Aorta (tissue), 5 donors: ENCODE results near the gene CAVIN4. TPM values are rescaled to one million over a fixed set of nuclear protein-coding genes. Genes with fewer than 3 reads are reported as not detected.

Experiments used
- ATAC-seq: fragments of 200-7000 bp; cut with Tn5 transposase; one replicate; pipeline ENCODE4 v1.9.1; 2022; ENCODE audit warnings: moderate library complexity; ENCODE audit not compliant: low FRiP score
- DNase-seq, 2 donors: peaks; one replicate each; pipeline ENCODE4 v3.0.0-alpha.2; 2020
- H3K27ac ChIP-seq, 2 donors: one replicate each; pipeline ENCODE4 v1.5.1; 2013; ENCODE audit warnings: low read length in 2 of 2, mild to moderate bottlenecking in 2 of 2, moderate library complexity in 2 of 2, control low read depth in 1 of 2, inconsistent platforms in 1 of 2, low read depth in 1 of 2
- H3K27me3 ChIP-seq, 2 donors: one replicate each; pipeline ENCODE4 v1.6.1; 2013; ENCODE audit warnings: control low read depth in 1 of 2, low read length in 1 of 2, mild to moderate bottlenecking in 1 of 2, moderate library complexity in 1 of 2; ENCODE audit not compliant: insufficient read depth in 2 of 2, control insufficient read depth in 1 of 2
- H3K36me3 ChIP-seq, 2 donors: one replicate each; pipeline ENCODE4 v1.6.1; 2013; ENCODE audit warnings: control low read depth in 1 of 2, low read length in 1 of 2, mild to moderate bottlenecking in 1 of 2; ENCODE audit not compliant: insufficient read depth in 2 of 2, control insufficient read depth in 1 of 2
- H3K4me1 ChIP-seq, 2 donors: one replicate each; pipeline ENCODE4 v1.6.1; 2013; ENCODE audit warnings: low read length in 2 of 2, control low read depth in 1 of 2, mild to moderate bottlenecking in 1 of 2, moderate library complexity in 1 of 2; ENCODE audit not compliant: insufficient read depth in 2 of 2, control insufficient read depth in 1 of 2
- H3K4me3 ChIP-seq, 2 donors: one replicate each; pipeline ENCODE4 v1.5.1; 2013; ENCODE audit warnings: low read length in 2 of 2, control low read depth in 1 of 2, mild to moderate bottlenecking in 1 of 2
- H3K9me3 ChIP-seq: one replicate; pipeline ENCODE4 v1.6.1; 2013; ENCODE audit warnings: mild to moderate bottlenecking, low read length; ENCODE audit not compliant: control insufficient read depth
- WGBS, 2 donors: extraction: QIAGEN DNeasy Blood & Tissue Kit; methylation state at CpG; one replicate each; pipeline ENCODE4 v1.1.7; 2013; 5-methylcytosine and 5-hydroxymethylcytosine counted together
- intact Hi-C, 2 donors: fragments of 100-400 bp; cut with DNase I; formaldehyde crosslinking; loops; one replicate each; pipeline versions ENCODE4 v1.14.2 to v1.15.0; 2022
- polyA plus RNA-seq, 2 donors: library from polyadenylated mRNA; stranded (reverse); fragments of 200-250 nt; gene quantifications; one replicate each; pipeline ENCODE4 v1.2.3, GENCODE V29; 2013
- total RNA-seq, 2 donors: library from RNA; stranded (reverse); fragmentation: NEBNext Ultra II Directional; extraction: Animal tissue kit (Norgen Biotek cat#: 25700); gene quantifications; one replicate each; pipeline ENCODE4 v1.2.1, GENCODE V29; 2021
- donor health status: healthy with polysubstance abuse.
- donor health status: Bipolar disorder and iron deficiency.
- donor health status: DM: no; HTN: no; CAD: no.
- donor health status: DM: no; HTN: no; CAD: no.
- donor health status: DM: yes; HTN: yes; CAD: no.

The CAVIN4 gene
- total and polyA plus RNA-seq, 4 donors, result 0.41 to 1.3 (median 0.80) TPM

GRCh38 chr9:100619665-100620064, 41.8 kb downstream of the CAVIN4 start:
- Histone ChIP-seq H3K9me3 (no peaks in the 10 kb centered on the region), H3K27ac (no peak overlapping the region), H3K4me3 (no peak overlapping the region), H3K4me1 (no peaks in the 10 kb centered on the region), H3K27me3 (no peaks in the 10 kb centered on the region), H3K36me3 (no peaks in the 10 kb centered on the region)
- ATAC-seq (no peak), DNase-seq (no peak)
- 65 to 70% methylated on average over 5 of the region's 5 CpGs for WGBS, 2 donors
- intact Hi-C loops, result no loop called here

GRCh38 chr9:100623969-100624368, 46.1 kb downstream of the CAVIN4 start:
- H3K9me3 ChIP-seq, result no peaks in the 10 kb centered on the region
- intact Hi-C loops, result no loop called here
- no peak overlapping the region for H3K27ac ChIP-seq
- no peak overlapping the region for H3K4me3 ChIP-seq
- H3K36me3 ChIP-seq, result no peaks in the 10 kb centered on the region
- H3K27me3 ChIP-seq, result no peaks in the 10 kb centered on the region
- DNase-seq, result no peak
- 66 to 70% methylated on average over 1 of the region's 1 CpG for WGBS, 2 donors
- ATAC-seq, result no peak
- no peaks in the 10 kb centered on the region for H3K4me1 ChIP-seq

- Histone ChIP-seq H3K9me3 (no peaks in the 10 kb centered on the region), H3K27me3 (no peaks in the 10 kb centered on the region), H3K27ac (no peak overlapping the region), H3K4me1 (no peaks in the 10 kb centered on the region), H3K4me3 (no peak overlapping the region), H3K36me3 (no peaks in the 10 kb centered on the region)
- DNase-seq (no peak), ATAC-seq (no peak)
- WGBS, 2 donors, result 92 to 93% methylated on average over 1 of the region's 1 CpG
- intact Hi-C loops, result no loop called here
Measured at GRCh38 chr9:100626949-100627348, 49.1 kb downstream of the CAVIN4 start.

- intact Hi-C loops, result no loop called here
- no peaks in the 10 kb centered on the region for H3K9me3 ChIP-seq
- H3K4me3 ChIP-seq, result no peak overlapping the region
- DNase-seq, result no peak
- no peaks in the 10 kb centered on the region for H3K27me3 ChIP-seq
- H3K4me1 ChIP-seq, result no peaks in the 10 kb centered on the region
- ATAC-seq, result no peak
- H3K27ac ChIP-seq, result no peak overlapping the region
- WGBS, 2 donors, result 57 to 58% methylated on average over 6 of the region's 6 CpGs
- H3K36me3 ChIP-seq, result no peaks in the 10 kb centered on the region
Measured at GRCh38 chr9:100637787-100638186, 59.9 kb downstream of the CAVIN4 start.

Other genes with a start within 250 kb of the CAVIN4 start
- 10 to 100 TPM; 10.6 to 12.9 TPM for gene TEX10, start 225.1 kb upstream of the CAVIN4 start, total RNA-seq
- 1 to 10 TPM; 3.4 to 6.9 TPM for gene TEX10, start 225.1 kb upstream of the CAVIN4 start, polyA plus RNA-seq
- gene MSANTD3, start 150.9 kb upstream of the CAVIN4 start, total RNA-seq, result 10 to 100 TPM; 26.6 to 31.0 TPM
- 10 to 100 TPM; 13.7 to 28.9 TPM for gene MSANTD3, start 150.9 kb upstream of the CAVIN4 start, polyA plus RNA-seq
- gene TMEFF1, start 104.9 kb upstream of the CAVIN4 start, total RNA-seq, result under 1 TPM; 0.27 to 0.78 TPM
- not detected for gene TMEFF1, start 104.9 kb upstream of the CAVIN4 start, polyA plus RNA-seq